Nucleus accumbens (tissue), 56 donors: ENCODE results near the gene CTNNBL1.
"Not testable (repeated sequence)": the region's sequence is repeated elsewhere in the genome, so short reads cannot be mapped to it uniquely, and the experiment has no call there.

Experiments
- DNase-seq, 56 donors: peaks; one replicate each; lab custom pipeline; 2025; lab: John Stamatoyannopoulos, UW

Gene CTNNBL1

DNA sequence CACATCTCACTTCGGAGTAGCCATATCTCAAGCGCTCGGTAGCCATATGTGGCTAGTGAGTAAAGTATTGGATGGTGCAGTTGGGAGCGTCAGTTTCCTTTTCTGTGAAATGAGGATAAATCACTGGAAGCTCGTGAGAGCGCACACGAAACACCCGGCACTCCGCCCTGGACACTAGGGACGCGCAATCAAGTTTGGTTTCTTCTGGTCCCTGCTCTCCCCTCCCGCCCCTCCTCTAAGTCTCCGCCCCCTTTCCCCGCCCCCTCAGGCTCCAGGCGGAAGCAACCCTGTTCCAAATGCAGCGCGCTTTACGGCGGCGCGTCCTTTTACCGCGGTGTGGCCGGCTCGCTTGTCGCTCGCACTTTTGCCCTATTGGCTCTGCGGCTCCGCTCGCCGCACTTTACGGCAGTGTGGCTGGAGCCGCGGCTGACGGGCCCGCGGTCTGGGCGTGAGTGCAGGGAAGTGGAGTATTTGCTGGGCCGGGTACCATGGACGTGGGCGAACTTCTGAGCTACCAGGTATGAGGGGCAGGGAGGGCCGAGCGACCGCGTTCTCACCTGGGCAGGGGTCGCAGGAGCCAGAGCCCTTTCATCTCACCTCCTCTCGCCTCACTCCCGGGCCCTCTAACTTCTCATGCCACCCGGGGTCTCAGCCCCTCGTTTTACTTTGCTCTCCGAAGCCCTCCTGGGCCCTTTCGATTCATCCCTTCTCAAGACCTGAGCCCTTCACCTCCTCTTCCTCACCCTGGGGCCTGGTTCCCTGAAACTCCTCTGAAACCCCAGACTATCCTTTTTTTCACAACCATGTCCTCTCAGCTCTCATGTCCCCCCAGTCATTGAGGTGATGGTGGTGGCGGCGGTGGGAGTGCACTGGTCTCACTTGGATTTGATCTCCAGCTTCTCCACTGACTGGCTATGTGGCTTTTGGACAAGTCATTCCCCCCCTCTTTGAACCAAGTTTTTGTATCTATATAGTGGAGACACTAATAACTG lies at the start of gene CTNNBL1:
Gene CTNNBL1 (plus strand): TSS at position 396 of the 992 bp plus-strand sequence. CDS start 93 bp downstream, at position 489.
- peak; percentile 39 to 98 (median 93) for DNase-seq

- no peak for DNase-seq
These were observed 49.2 kb upstream of the CTNNBL1 start for GRCh38 chr20:37644605-37645004.

DNA sequence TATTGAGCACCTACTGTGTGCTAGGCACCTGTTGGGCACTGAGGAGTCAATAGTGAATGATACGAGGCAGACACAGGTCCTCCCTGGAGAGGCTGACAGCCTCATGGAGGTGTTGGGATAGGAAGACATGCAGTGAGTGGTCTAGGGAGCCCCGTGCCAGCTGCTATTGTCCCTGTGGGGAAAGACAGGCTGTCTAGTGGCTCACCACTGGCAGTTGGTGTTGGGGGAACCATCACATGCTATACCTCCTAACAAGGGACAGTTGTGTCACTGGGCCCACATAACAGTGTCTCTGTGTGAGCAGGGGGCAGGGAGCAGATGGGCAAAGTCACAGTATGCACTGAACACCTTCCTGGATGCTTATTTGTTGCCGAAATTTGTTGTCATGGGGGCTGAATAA lies 45.9 kb upstream of the CTNNBL1 start:
- no peak for DNase-seq

- DNase-seq: no peak
These were observed 44.8 kb upstream of the CTNNBL1 start for GRCh38 chr20:37649017-37649416.

GRCh38 chr20:37649676-37650370 lies 44.0 kb upstream of the CTNNBL1 start:
- no peak for DNase-seq

DNA sequence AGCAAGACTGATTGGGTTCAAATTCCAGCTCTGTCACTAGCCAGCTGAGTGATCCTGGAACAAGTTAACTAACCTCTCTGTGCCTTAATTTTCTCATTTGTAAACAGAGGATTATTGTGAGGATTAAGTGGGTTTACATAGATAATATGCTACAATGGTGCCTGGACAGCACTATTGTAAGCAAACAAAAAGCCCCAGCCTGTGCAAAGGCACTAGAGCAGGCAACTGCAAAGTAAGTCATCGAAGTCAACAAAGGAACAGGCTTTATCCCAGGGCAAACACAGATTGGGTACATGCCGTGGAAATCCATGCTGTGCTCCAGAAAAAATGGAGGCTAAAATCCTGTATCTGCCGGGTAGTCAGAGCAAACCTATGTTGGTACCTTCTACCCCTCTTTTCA lies 43.2 kb upstream of the CTNNBL1 start:
- no peak for DNase-seq

- DNase-seq: peak in 3 of 56 donors; percentile 5 to 15 (median 7)
These were observed 41.9 kb upstream of the CTNNBL1 start for GRCh38 chr20:37651932-37652331.

- DNase-seq: no peak
These were observed 36.9 kb upstream of the CTNNBL1 start for GRCh38 chr20:37656945-37657344.

- DNase-seq: no peak
These were observed 35.7 kb upstream of the CTNNBL1 start for GRCh38 chr20:37657924-37658804.

GRCh38 chr20:37661519-37661918 lies 32.3 kb upstream of the CTNNBL1 start:
- no peak for DNase-seq

DNA sequence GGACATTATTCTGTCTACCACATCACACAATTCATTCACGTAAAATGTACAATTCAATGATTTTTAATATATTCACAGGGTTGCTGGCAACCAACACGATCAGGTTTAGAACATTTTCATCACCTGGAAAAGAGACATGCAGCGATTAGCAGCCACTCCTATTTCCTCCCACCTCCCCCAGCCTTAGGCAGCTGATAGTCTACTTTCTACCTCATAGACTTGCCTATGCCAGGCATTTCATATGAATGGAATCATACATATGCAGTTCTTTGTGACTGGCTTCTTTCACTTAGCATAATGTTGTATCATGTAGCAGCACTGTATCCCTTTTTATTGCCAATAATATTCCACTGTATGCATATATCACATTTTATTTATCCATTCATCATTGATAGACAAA lies 31.5 kb upstream of the CTNNBL1 start:
- peak in 2 of 56 donors; percentile 2 to 5 for DNase-seq

DNA sequence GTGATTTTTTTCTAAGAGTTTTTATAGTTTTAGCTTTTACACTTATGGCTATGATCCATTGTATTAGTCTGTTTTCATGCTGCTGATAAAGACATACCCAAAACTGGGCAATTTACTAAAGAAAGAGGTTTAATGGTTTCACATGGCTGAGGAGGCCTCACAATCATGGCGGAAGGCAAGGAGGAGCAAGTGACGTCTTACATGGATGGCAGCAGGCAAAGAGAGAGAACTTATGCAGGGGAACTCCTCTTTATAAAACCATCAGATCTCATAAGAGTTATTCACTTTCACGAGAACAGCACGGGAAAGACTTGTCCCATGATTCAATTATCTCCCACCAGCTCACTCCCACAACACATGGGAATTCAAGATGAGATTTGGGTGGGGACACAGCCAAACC lies 29.2 kb upstream of the CTNNBL1 start:
- DNase-seq: not testable (repeated sequence)

DNA sequence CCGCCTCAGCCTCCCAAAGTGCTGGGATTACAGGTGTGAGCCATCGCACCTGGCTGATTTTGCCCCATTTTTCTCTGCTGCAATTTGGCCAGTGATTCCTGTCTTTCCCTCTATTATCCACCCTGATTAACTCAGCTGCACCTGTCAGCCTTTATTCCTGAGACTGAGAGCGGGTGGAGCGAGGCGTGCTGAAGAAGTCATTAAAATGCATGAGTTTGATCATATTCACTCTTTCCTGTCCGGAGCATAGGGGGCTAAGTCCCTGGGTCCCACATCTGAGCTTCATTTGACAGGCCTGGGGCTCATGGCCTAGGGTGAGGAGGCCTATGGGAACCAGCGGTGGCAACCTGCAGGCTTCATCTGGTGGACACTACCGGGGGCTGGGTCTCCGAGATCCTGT lies 25.7 kb upstream of the CTNNBL1 start:
- peak in 25 of 56 donors; percentile 3 to 56 (median 22) for DNase-seq

GRCh38 chr20:37669062-37669772 lies 24.6 kb upstream of the CTNNBL1 start:
- DNase-seq: no peak

- peak in 2 of 56 donors; percentile 2 to 3 for DNase-seq
These were observed 24.0 kb upstream of the CTNNBL1 start for GRCh38 chr20:37669773-37670236.

DNA sequence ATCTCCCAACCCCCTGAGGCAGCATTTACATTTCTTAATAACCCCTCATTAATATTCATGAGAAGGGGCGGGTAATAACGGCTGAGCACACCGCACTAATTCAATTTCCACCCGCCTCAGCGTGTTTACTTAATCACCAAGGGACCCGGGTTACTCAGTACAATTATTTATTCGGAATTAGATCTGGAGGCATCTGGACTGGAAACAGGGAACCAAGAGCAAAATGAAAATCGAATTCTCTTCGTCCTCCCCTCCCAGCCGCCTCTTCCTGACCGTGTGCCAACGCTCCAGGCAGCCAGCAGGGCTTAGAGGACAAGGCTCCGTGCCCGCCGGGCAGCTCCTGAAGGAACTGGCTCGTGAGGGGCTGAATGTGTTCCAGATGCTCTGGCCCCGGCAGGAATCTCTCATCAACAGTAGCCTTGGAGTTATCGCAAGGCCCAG lies 23.5 kb upstream of the CTNNBL1 start:
- DNase-seq: peak in 26 of 56 donors; percentile 2 to 53 (median 10)

DNA sequence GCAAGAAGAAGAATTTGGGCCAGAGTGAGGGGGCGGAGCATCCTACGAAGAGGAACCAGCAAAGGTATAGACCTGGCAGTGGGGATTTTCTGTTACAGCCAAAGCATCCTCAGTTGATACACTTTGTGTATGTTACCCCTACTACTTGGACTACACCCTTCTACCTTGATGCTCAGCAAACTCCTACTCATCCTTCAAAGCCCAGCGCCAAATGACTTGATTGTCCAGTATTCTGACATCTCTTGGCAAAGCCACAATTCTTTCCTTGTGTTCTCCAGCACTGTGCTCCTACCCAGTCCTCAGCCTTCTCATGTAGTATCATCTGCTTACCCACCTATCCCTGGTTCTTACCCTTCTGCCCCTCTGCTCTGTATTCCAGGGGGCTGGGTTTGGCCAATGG lies 21.7 kb upstream of the CTNNBL1 start:
- no peak for DNase-seq

DNA sequence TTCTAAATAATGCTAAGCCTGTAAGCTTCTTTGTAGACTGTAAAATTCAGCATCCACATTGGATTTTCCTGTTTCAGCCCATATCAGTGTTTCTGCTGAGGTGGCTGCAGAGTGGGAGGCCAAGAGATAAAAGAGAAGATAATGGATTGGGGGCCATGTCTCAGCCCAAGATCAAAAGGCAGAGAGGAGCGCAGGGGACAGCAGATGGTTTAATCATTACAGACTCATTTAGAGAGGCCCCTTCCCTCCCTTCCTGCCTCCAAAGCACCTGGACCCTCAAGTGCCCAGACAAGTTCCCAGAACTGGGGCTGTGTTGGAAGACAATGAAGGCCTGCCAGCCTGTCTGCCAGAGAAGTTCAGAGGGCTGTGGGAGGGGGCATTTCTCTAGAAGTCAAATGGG lies 20.4 kb upstream of the CTNNBL1 start:
- DNase-seq: no peak

DNA sequence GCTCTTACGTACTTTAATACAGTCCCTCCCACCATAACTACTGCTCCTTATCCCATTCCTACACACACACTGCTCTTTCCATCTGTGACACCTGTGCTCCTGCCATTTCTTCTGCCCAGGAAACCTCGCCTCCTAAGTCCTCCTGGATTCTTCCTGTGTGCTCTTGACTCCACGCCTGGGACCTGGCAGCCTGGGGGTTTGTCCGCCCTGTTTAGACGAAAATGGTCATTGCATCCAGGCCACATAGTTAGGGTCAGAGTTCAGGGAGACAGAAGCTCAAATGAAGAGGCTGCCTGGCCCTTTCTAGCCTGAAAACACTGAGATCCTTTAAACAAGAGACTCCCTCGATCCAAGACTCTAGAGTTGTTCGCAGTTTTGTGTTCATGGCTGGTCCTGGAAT lies 17.4 kb upstream of the CTNNBL1 start:
- no peak for DNase-seq
